ENCODE measurements around the gene ZNF593. TPM values are rescaled to one million over a fixed set of nuclear protein-coding genes. Genes with fewer than 3 reads are reported as not detected.

The ZNF593 gene
- total and polyA plus RNA-seq, 3 donors from 2014 or later = 22.8 to 56.7 (median 37.3) TPM

GRCh38 chr1:26180010-26180506 lies 10.3 kb downstream of the ZNF593 start:
- H3K4me1 ChIP-seq = no peaks in the 10 kb centered on the region
- TF ChIP-seq POLR2A (IDR thresholded peaks at IDR 0.05) = no peak
- no peak for TF ChIP-seq CTCF (IDR thresholded peaks at IDR 0.05)
- intact Hi-C loops (cut with DNase I; ENCODE audit: low total_unique reads) = no loop called here
- H3K9me3 ChIP-seq = no peaks in the 10 kb centered on the region
- H3K36me3 ChIP-seq (ENCODE audit: low read depth, missing control alignments) = no peaks in the 10 kb centered on the region
- no peak overlapping the region for H3K27ac ChIP-seq
- no peak overlapping the region for H3K4me3 ChIP-seq
- no peaks in the 10 kb centered on the region for H3K27me3 ChIP-seq
- no peak for DNase-seq
- WGBS, 2 donors = 82 to 85% methylated on average over 3 to 4 of the region's 4 CpGs

GRCh38 chr1:26181586-26182382 lies 12.1 kb downstream of the ZNF593 start:
- Histone ChIP-seq H3K36me3 (ENCODE audit: low read depth, missing control alignments) (no peaks in the 10 kb centered on the region), H3K4me1 (no peaks in the 10 kb centered on the region), H3K27me3 (no peaks in the 10 kb centered on the region), H3K27ac (no peak overlapping the region), H3K9me3 (no peaks in the 10 kb centered on the region), H3K4me3 (no peak overlapping the region)
- TF ChIP-seq CTCF (IDR thresholded peaks at IDR 0.05) (no peak), POLR2A (IDR thresholded peaks at IDR 0.05) (no peak)
- DNase-seq = no peak
- intact Hi-C loops (cut with DNase I; ENCODE audit: low total_unique reads) = no loop called here
- 76 to 86% methylated on average over 8 to 9 of the region's 9 CpGs for WGBS, 2 donors

GRCh38 chr1:26182383-26182696 lies 12.6 kb downstream of the ZNF593 start:
- intact Hi-C loops (cut with DNase I; ENCODE audit: low total_unique reads) = no loop called here
- 85 to 87% methylated on average over 6 to 7 of the region's 7 CpGs for WGBS, 2 donors
- TF ChIP-seq POLR2A (IDR thresholded peaks at IDR 0.05) (no peak), CTCF (IDR thresholded peaks at IDR 0.05) (no peak)

GRCh38 chr1:26184086-26184485 lies 14.4 kb downstream of the ZNF593 start:
- H3K4me3 ChIP-seq = no peak overlapping the region
- H3K9me3 ChIP-seq = no peaks in the 10 kb centered on the region
- no peaks in the 10 kb centered on the region for H3K27me3 ChIP-seq
- WGBS, 2 donors = 88 to 94% methylated on average over 6 to 7 of the region's 7 CpGs
- no peak overlapping the region for H3K27ac ChIP-seq
- intact Hi-C loops (cut with DNase I; ENCODE audit: low total_unique reads) = no loop called here
- no peaks in the 10 kb centered on the region for H3K36me3 ChIP-seq (ENCODE audit: low read depth, missing control alignments)
- DNase-seq = no peak
- no peak for TF ChIP-seq POLR2A (IDR thresholded peaks at IDR 0.05)
- no peak for TF ChIP-seq CTCF (IDR thresholded peaks at IDR 0.05)
- no peaks in the 10 kb centered on the region for H3K4me1 ChIP-seq

More at GRCh38 chr1:26182383-26182696, 12.6 kb downstream of the ZNF593 start:
- Histone ChIP-seq H3K36me3 (ENCODE audit: low read depth, missing control alignments) (no peaks in the 10 kb centered on the region), H3K4me1 (no peaks in the 10 kb centered on the region), H3K27ac (no peak overlapping the region), H3K9me3 (no peaks in the 10 kb centered on the region), H3K27me3 (no peaks in the 10 kb centered on the region), H3K4me3 (no peak overlapping the region)
- no peak for DNase-seq

GRCh38 chr1:26184883-26185282 lies 15.2 kb downstream of the ZNF593 start:
- intact Hi-C loops (cut with DNase I; ENCODE audit: low total_unique reads) = no loop called here
- no peak for TF ChIP-seq CTCF (IDR thresholded peaks at IDR 0.05)
- TF ChIP-seq POLR2A (IDR thresholded peaks at IDR 0.05) = no peak
- no peak overlapping the region for H3K27ac ChIP-seq
- DNase-seq = no peak
- no peaks in the 10 kb centered on the region for H3K4me1 ChIP-seq
- no peaks in the 10 kb centered on the region for H3K27me3 ChIP-seq
- H3K9me3 ChIP-seq = no peaks in the 10 kb centered on the region
- no peak overlapping the region for H3K4me3 ChIP-seq
- 95 to 97% methylated on average over 19 to 21 of the region's 21 CpGs for WGBS, 2 donors
- H3K36me3 ChIP-seq (ENCODE audit: low read depth, missing control alignments) = no peaks in the 10 kb centered on the region

All from testis (tissue), 3 donors.